Astrocyte of the spinal cord (primary cell): ENCODE data around the gene C3orf70.

Source experiments
- DNase-seq: peaks from one replicate; pipeline ENCODE4 v3.0.0; 2011; ENCODE audit warnings: low read depth, low spot score
- H3K4me3 ChIP-seq: 2 replicates; pipeline ENCODE4 v1.5.1; 2011; ENCODE audit warnings: low read depth, mild to moderate bottlenecking, low read length, moderate library complexity
- CTCF ChIP-seq: IDR thresholded peaks from 2 replicates; pipeline ENCODE4 v1.5.1; 2012; ENCODE audit warnings: low read depth, mild to moderate bottlenecking, low read length, inconsistent platforms
- in situ Hi-C: cut with HindIII; loops from 2 replicates; pipeline ENCODE4 v1.10.0; 2017; ENCODE audit warnings: low sequenced_read_pairs

Gene C3orf70

GRCh38 chr3:185082829-185083228, 70.0 kb downstream of the C3orf70 start:
- in situ Hi-C loops: no loop called here

DNA sequence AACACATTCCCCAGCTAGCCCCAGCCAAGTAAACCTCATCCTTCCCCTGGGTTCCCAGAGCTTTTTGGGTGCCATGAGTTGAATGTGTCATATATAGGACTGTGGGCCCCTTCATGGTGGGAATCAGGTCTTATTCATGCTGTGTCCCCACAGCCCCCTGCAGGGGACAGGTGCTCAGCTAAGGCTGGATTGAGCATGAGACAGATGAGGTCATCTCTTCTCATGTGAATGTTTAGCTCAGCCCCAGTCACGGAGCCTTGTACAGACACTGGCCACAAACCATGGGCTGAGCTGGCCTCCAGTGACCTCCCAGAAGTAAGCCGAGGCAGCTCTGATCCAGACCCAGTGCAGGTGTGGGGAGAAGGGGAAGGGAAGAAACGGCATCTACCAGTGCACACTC, 70.7 kb downstream of the C3orf70 start:
- in situ Hi-C loops: no loop called here
- TF ChIP-seq CTCF: no peak
- no peak for DNase-seq

More at GRCh38 chr3:185082829-185083228, 70.0 kb downstream of the C3orf70 start:
- H3K4me3 ChIP-seq: no peak overlapping the region
- DNase-seq: no peak
- TF ChIP-seq CTCF: no peak

DNA sequence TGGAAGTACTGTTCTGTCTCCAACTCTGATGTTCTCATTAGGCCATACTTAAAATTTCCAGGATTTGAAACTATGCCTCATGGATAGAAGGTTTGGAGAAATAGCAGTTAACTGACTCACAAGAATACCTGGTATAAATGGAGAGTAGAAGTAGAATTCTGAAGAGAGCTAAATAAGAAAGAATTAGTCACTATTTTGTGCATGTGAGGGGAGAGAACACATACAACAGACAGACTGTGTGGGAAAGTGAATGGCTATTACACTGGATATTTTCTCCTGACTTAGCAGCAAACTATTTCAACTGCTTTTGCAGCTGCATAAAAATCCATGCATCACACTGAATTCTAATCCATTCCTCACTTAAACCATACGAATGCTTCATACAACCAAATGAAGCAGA, 71.3 kb downstream of the C3orf70 start:
- DNase-seq: no peak
- H3K4me3 ChIP-seq: no peak overlapping the region
- in situ Hi-C loops: no loop called here
- no peak for TF ChIP-seq CTCF

More for the DNA sequence above, 70.7 kb downstream of the C3orf70 start:
- no peak overlapping the region for H3K4me3 ChIP-seq

GRCh38 chr3:185079625-185080024, 73.2 kb downstream of the C3orf70 start:
- no peak overlapping the region for H3K4me3 ChIP-seq
- no peak for DNase-seq
- in situ Hi-C loops: no loop called here
- TF ChIP-seq CTCF: no peak

GRCh38 chr3:185076219-185076618, 76.6 kb downstream of the C3orf70 start:
- no peak for TF ChIP-seq CTCF
- DNase-seq: no peak
- no peak overlapping the region for H3K4me3 ChIP-seq
- in situ Hi-C loops: no loop called here

- in situ Hi-C loops: no loop called here
- no peak for DNase-seq
- no peak overlapping the region for H3K4me3 ChIP-seq
- TF ChIP-seq CTCF: no peak
Measured at GRCh38 chr3:185075547-185075946, 77.3 kb downstream of the C3orf70 start.

DNA sequence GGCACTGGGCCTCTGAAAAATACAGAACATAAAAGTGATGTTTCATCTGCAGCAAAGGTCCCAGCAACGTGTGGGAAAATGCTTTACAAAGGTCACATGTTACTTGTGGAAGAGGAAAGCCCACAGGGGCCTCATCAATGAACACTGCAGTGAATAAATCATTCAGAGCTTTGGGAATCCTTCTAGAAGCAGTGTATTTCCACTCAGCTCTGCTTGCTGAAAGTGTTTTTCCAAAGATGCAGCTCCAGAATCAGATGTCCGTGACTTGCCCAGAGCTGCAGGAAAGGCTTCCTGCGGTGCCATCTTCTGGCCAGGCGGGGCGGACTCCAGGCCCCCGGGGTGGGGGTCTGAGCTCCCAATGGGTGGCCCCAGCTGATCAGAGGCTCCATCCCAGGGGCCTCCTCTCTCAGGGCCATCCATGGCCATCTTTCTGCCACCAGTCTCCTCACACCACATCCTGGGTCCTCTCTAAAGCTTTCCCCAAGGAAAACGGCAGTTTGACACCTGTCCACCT, 81.5 kb downstream of the C3orf70 start:
- DNase-seq: no peak
- H3K4me3 ChIP-seq: no peak overlapping the region
- in situ Hi-C loops: no loop called here
- TF ChIP-seq CTCF: no peak
